ENCODE measurements around the gene YIPF4. TPM values are rescaled to one million over a fixed set of nuclear protein-coding genes. Genes with fewer than 3 reads are reported as not detected.
"Not testable (repeated sequence)": the region's sequence is repeated elsewhere in the genome, so short reads cannot be mapped to it uniquely, and the experiment has no call there.

The YIPF4 gene
- total RNA-seq, 4 donors from 2014 or later: 11.9 to 26.3 (median 21.3) TPM

DNA sequence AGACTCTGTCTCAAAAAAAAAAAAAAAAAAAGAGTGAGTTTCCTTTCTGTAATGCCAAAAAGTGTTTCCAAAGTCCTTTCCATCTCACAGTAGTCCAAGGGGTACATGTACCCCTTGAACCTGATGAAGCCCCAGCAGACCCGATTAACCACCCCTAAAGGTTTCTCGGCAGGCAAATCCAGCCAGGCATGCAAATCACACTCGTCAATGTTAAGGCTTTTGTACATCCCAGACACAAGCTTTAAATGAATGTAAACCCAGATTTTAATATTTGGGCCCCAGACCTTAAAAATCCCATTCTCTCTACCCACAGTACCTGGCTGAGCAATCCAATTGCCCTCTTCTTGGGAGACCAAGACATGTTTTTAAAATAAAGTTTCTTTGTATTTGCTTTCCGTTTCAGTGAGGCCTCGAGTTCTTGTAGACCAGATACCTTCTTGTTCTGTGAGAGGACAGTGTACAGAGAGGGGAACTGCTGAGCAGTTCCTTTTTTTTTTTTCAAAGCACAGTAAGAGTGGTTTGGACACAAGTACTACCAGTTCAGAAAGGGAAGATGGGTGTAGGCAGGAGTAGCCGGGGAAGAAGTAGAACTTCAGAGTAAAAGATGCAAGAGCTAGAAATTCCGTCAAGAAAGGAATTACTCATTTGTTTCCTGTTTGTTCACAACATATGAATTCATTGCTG lies 13.1 kb upstream of the YIPF4 start, which contains the start of gene NLRC4:
NLRC4 (minus strand) TSS at position 465 of the 684 bp plus-strand sequence. CDS start 8,111 bp downstream, outside the sequence.
- H3K4me3 ChIP-seq: peak within 1 kb of the TSS in 1 of 4 donors; percentile 27
- peaks cover 0 to 7% (median 0%) of the 10 kb centered on the region in 4 donors for H3K27me3 ChIP-seq
- H3K27ac ChIP-seq (replicated peaks in 1 of 4): peak within 1 kb of the TSS in 2 of 4 donors; percentile 15 to 34
- 75% methylated on average over 7 of the region's 7 CpGs for WGBS
- DNase-seq (ENCODE audit: extremely low spot score): no peak
- no peak for TF ChIP-seq POLR2AphosphoS5 (IDR thresholded peaks at IDR 0.05)
- intact Hi-C loops (cut with DNase I): no loop called here
- H3K9me3 ChIP-seq: no peaks in the 10 kb centered on the region
- H3K4me1 ChIP-seq: no peaks in the 10 kb centered on the region
- H3K36me3 ChIP-seq: no peaks in the 10 kb centered on the region

DNA sequence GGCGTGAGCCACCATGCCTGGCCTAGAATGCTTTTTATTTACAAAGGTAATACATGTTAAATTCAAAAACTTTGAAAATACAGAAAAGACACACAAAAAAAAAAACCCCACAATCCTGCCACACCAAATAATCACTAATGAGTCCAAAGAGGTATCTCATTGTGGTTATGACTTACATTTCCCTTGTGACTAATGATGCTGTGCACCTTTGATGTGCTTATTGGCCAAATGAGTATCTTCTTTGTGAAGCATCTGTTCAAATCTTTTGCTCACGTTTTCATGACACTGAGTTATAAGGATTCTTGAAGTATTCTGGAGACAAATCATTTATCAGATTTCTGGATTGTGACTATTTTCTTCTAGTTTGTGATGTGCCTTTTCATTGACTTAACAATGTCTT lies 6.6 kb upstream of the YIPF4 start:
- Histone ChIP-seq H3K36me3 (no peaks in the 10 kb centered on the region), H3K27ac (replicated peaks in 1 of 4) (no peak overlapping the region), H3K4me1 (no peaks in the 10 kb centered on the region), H3K4me3 (no peak overlapping the region), H3K9me3 (no peaks in the 10 kb centered on the region), H3K27me3 (peaks cover 0 to 16% (median 2%) of the 10 kb centered on the region in 4 donors)
- no peak for DNase-seq (ENCODE audit: extremely low spot score)
- TF ChIP-seq, protein P1, sequence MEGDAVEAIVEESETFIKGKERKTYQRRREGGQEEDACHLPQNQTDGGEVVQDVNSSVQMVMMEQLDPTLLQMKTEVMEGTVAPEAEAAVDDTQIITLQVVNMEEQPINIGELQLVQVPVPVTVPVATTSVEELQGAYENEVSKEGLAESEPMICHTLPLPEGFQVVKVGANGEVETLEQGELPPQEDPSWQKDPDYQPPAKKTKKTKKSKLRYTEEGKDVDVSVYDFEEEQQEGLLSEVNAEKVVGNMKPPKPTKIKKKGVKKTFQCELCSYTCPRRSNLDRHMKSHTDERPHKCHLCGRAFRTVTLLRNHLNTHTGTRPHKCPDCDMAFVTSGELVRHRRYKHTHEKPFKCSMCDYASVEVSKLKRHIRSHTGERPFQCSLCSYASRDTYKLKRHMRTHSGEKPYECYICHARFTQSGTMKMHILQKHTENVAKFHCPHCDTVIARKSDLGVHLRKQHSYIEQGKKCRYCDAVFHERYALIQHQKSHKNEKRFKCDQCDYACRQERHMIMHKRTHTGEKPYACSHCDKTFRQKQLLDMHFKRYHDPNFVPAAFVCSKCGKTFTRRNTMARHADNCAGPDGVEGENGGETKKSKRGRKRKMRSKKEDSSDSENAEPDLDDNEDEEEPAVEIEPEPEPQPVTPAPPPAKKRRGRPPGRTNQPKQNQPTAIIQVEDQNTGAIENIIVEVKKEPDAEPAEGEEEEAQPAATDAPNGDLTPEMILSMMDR (IDR thresholded peaks at IDR 0.05): no peak
- TF ChIP-seq POLR2AphosphoS5 (IDR thresholded peaks at IDR 0.05) (no peak), POLR2A (IDR thresholded peaks at IDR 0.05; ENCODE audit: low read depth) (no peak), EP300 (IDR thresholded peaks at IDR 0.05) (no peak)
- intact Hi-C loops (cut with DNase I): no loop called here
- whole genome bisulfite sequencing: 69% methylated on average over 2 of the region's 2 CpGs

DNA sequence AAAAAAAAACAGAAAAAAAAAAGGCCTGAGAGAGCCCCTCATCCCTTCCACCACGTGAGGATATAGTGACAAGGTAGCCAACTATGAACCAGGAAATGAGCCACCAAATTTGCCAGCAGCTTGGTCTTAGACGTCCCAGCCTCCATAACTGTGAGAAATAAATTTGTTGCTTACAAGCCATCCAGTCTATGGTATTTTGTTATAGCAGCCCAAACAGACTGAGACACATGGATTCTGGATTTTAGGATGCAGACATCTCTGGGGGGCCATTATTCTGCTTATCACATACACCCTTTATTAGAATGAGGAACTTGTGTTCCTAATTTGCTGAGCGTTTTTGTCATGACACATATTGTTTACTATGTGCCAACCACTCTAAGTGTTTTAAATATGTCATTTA lies 5.4 kb upstream of the YIPF4 start:
- Histone ChIP-seq H3K36me3 (no peaks in the 10 kb centered on the region), H3K27me3 (peaks cover 0 to 16% (median 2%) of the 10 kb centered on the region in 4 donors), H3K9me3 (no peaks in the 10 kb centered on the region), H3K4me1 (peaks cover 0 to 7% (median 5%) of the 10 kb centered on the region in 4 donors), H3K27ac (replicated peaks in 1 of 4) (no peak overlapping the region), H3K4me3 (no peak overlapping the region)
- 53% methylated on average over 3 of the region's 3 CpGs for WGBS
- no peak for TF ChIP-seq EP300 (IDR thresholded peaks at IDR 0.05)
- no peak for TF ChIP-seq POLR2AphosphoS5 (IDR thresholded peaks at IDR 0.05)
- TF ChIP-seq, protein P1 (IDR thresholded peaks at IDR 0.05): no peak
- TF ChIP-seq POLR2A (IDR thresholded peaks at IDR 0.05; ENCODE audit: low read depth): no peak
- intact Hi-C loops (cut with DNase I): no loop called here
- no peak for DNase-seq (ENCODE audit: extremely low spot score)

DNA sequence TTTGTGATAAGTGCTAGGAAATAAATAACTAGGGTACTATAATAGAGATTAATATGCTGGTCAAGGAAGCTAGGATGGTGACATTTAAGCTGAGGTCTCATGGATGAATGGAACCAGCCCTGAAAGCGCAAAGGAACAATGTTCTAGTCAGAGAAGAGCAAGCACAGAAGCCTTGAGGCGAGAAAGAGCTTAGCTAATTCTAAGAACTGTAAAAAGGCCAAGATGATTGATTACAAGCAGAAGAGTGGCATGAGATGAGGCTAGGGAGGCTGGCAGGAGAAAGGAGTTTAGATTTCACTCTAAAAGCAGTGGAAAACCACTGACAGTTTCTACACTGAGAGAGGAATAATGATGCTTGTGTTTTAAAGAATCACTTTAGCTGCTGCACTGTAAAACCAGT lies 3.4 kb upstream of the YIPF4 start:
- H3K36me3 ChIP-seq: no peaks in the 10 kb centered on the region

DNA sequence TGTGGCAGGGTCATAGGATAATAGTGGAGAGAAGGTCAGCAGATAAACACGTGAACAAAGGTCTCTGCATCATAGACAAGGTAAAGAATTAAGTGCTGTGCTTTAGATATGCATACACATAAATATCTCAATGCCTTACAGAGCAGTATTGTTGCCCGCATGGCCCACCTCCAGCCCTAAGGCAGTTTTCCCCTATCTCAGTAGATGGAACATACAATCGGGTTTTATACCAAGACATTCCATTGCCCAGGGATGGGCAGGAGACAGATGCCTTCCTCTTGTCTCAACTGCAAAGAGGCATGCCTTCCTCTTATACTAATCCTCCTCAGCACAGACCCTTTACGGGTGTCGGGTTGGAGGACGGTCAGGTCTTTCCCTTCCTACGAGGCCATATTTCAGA lies 1.9 kb upstream of the YIPF4 start:
- H3K27ac ChIP-seq (replicated peaks in 1 of 4); H3K9me3 ChIP-seq; intact Hi-C loops (cut with DNase I); H3K36me3 ChIP-seq; H3K27me3 ChIP-seq; H3K4me3 ChIP-seq; DNase-seq (ENCODE audit: extremely low spot score): not testable (repeated sequence)
- WGBS: 86% methylated on average over 7 of the region's 7 CpGs
- H3K4me1 ChIP-seq: peaks cover 24 to 30% (median 27%) of the 10 kb centered on the region in 4 donors

More for the DNA sequence above, 3.4 kb upstream of the YIPF4 start:
- 73% methylated on average over 2 of the region's 2 CpGs for WGBS
- intact Hi-C loops (cut with DNase I): no loop called here
- no peaks in the 10 kb centered on the region for H3K9me3 ChIP-seq
- peaks cover 0 to 12% (median 2%) of the 10 kb centered on the region in 4 donors for H3K27me3 ChIP-seq
- H3K4me3 ChIP-seq: no peak overlapping the region
- no peak overlapping the region for H3K27ac ChIP-seq (replicated peaks in 1 of 4)
- DNase-seq (ENCODE audit: extremely low spot score): no peak
- TF ChIP-seq POLR2A (IDR thresholded peaks at IDR 0.05; ENCODE audit: low read depth) (no peak), EP300 (IDR thresholded peaks at IDR 0.05) (no peak), POLR2AphosphoS5 (IDR thresholded peaks at IDR 0.05) (no peak)
- TF ChIP-seq, protein P1 (IDR thresholded peaks at IDR 0.05): no peak
- peaks cover 10 to 15% (median 14%) of the 10 kb centered on the region in 4 donors for H3K4me1 ChIP-seq

Measured in esophagus muscularis mucosa (tissue), 4 donors.